Activated CD4-positive, alpha-beta T cell treated with anti-CD3 and anti-CD28 coated beads, Interleukin-2, amount 50 U/mL, for 4 hours (primary cell): Measurements from ENCODE around the gene FGF5.
A peak's percentile ranks its signal among the peaks of the same experiment; 100 is the strongest.
"Not testable (repeated sequence)": the region's sequence is repeated elsewhere in the genome, so short reads cannot be mapped to it uniquely, and the experiment has no call there.

Experiments used
- DNase-seq, 2 experiments: peaks; one replicate each; pipeline ENCODE4 v3.0.0-alpha.2; 2020

The FGF5 gene

GRCh38 chr4:80302616-80303223 is 36.3 kb downstream of the FGF5 start:
- no peak for DNase-seq

DNA sequence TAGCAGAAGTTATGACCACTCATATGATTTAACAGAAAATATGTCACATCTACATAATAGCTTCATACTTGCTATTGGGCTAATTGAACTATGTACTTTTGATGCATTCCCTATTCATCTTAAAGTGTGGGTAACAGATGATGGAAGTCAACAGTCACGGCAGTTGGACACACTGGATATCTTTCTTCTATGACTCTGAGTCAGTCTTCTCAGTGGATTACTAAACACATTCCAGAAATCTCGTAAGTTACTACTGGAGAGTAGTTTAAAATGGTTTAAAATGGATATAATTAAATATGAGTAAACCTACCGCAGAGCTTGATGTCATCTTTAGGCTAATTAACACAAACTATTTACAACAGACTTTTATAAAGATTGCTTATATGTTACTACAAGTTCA is 39.0 kb downstream of the FGF5 start:
- DNase-seq, result no peak

- DNase-seq, result no peak
Observed at GRCh38 chr4:80306260-80306659, 39.8 kb downstream of the FGF5 start.

DNA sequence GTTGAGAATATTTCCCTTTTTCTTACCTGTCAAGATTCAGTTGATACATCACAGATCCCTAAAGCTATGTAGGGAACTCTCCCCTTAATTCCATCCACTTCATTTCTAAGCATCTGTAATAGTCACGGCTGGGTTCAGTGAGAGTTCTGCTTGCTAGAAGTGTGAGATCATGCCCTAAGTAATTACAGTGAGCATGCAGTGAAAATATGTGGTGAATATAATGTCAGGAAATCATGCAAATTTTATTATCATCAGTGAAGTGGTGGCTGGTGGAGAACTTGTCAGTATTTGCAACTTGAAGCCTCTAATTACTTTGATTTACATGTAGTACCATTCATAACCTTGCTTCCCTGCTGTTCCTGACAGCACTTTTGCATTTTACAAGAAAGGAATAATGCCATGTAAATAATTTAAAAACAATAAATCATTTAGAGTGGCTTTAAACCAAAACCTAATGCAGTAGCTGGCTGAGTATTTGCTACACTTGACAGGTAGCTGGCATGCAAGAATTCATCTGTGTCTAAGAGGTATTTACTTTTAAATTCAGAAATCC is 40.8 kb downstream of the FGF5 start:
- no peak for DNase-seq

GRCh38 chr4:80307774-80308465 is 41.5 kb downstream of the FGF5 start:
- no peak for DNase-seq

DNA sequence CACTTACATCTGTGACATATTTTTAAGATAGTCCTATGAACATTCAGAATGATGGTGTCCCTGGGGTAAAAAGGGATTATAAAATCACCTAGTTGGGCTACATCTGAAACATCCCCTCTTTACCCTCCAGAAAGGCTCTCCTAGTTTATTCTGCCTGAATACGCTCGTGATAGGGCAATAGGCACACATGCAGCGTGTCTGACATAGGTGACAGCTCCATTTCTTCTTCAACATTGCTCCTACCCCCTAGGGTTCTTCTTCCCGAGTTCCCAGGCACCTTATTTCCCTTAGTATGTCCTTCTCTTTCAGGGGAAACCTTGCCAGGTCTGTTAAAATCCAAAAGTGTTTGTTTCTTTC is 42.0 kb downstream of the FGF5 start:
- no peak for DNase-seq

- DNase-seq, result no peak
Observed at GRCh38 chr4:80309294-80310004, 43.0 kb downstream of the FGF5 start.

- no peak for DNase-seq
Observed at GRCh38 chr4:80311130-80311529, 44.7 kb downstream of the FGF5 start.

- DNase-seq, result no peak
Observed at GRCh38 chr4:80312124-80312523, 45.7 kb downstream of the FGF5 start.

DNA sequence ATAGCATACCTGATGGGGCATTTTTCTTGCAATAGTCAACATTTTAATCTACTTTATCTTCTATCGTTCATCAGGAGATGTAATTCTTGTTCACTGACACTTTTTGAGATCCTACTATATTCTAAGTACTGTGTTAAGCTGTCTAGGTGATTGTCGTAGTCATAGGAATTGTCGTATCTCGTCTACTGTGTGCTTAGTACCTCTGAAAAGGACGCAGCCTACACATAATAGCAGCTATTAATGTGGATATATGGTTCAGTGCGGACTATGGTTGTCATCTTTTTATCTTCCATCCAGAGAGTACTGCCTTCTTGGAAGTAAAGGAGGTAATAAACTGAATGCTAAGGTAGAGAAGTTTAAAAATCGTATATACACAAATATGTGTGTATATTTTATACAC is 47.2 kb downstream of the FGF5 start:
- DNase-seq, result no peak

DNA sequence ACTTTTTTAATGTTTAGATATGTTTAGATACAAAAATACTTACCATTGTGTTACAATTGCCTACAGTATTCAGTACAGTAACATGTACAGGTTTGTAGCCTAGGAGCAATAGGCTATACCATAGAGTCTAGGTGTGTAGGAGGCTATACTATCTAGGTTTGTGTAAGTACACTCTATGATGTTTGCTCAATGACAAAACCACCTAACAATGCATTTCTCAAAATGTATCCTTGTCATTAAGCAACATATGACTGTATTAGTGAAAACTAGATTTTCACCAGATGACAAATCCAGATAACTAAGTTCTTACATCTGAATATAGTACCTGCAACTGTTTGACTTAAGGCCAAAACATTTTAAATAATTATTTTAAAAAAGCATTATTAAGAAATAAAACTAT is 49.4 kb downstream of the FGF5 start:
- DNase-seq, result not testable (repeated sequence)

- no peak for DNase-seq
Observed at GRCh38 chr4:80321341-80321740, 54.9 kb downstream of the FGF5 start.

- no peak for DNase-seq
Observed at GRCh38 chr4:80321776-80322175, 55.3 kb downstream of the FGF5 start.

GRCh38 chr4:80322716-80323115 is 56.3 kb downstream of the FGF5 start:
- no peak for DNase-seq

GRCh38 chr4:80324171-80324570 is 57.7 kb downstream of the FGF5 start:
- no peak for DNase-seq

GRCh38 chr4:80331693-80332092 is 65.2 kb downstream of the FGF5 start:
- no peak for DNase-seq

- DNase-seq, result no peak
Observed at GRCh38 chr4:80333121-80333520, 66.7 kb downstream of the FGF5 start.

- DNase-seq, result no peak
Observed at GRCh38 chr4:80334568-80334967, 68.1 kb downstream of the FGF5 start.

DNA sequence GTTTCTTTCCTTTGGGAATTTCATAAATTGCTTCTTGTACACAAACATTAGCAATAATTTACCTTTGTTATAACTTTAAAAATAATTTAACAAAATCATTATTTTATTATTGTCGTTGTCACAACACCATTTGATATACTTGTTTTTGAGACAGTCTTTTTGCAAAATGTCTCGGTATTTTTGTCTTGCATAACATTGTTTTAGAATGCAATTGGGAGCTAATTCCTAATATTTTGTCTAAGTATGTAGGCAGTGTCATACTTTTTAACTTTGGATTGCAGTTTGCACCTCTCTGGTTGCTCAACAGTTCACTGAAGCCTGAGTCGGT is 68.7 kb downstream of the FGF5 start:
- DNase-seq, result no peak

DNA sequence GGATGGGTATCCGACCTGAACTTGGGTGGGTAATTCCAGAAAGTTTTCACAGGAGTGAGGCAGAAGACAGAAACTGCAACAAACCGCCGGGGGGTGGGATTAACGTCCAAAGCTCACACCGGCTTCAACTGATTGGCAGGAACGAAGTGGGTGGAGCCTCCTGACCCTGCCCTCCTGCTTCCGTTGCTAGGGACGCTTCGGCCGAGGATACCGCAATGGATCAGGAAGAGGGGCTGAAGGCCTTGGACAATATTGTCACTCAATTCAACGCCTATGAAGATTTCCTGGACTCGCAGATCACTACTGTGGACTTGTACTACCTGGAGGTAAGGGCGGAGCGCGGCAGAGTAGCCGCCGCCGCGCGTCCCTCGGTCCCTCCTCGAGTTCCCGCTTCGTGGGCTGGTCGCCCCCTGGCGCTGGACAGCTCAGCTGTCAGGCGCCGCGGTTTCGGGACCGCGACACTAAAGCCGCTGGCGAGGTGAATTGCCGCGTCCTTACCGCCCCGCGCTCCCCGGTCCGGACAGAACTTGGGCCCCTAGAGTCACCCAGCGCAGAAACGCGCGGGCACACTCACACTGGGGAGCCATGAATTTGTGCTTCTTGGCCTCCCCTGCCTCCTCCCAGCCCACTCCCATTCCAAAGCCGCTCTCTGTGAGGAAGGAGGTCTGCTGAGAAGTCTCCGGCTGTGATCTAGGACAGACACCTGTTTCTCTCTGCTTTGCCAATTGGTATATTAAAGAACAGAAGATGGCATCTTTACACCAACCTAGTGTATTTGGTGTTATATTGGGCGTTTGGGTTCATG is 69.3 kb downstream of the FGF5 start, which contains the start of gene CFAP299:
CFAP299 (plus strand) TSS at position 177 of the 805 bp plus-strand sequence.
- peak; percentile 14 to 26 for DNase-seq

- DNase-seq, result no peak
Observed at GRCh38 chr4:80336582-80336981, 70.1 kb downstream of the FGF5 start.

GRCh38 chr4:80340036-80340435 is 73.6 kb downstream of the FGF5 start:
- DNase-seq, result no peak
